K562 (cell line): ENCODE measurements around the gene EXOC4. TPM values are rescaled to one million over a fixed set of nuclear protein-coding genes. Genes with fewer than 3 reads are reported as not detected.

Experiments
- ATAC-seq: fragments of 200-7000 bp; cut with Tn5 transposase; 3 replicates; pipeline ENCODE4 v1.9.1; 2020; ENCODE audit warnings: moderate library complexity
- BruUV-seq: library from RNA; stranded (reverse); fragments of 400-500 nt; replicated peaks from 2 replicates; lab custom pipeline; 2021; lab: Mats Ljungman, UMichigan
- CTCF ChIA-PET: fragments of 300-600 bp; formaldehyde crosslinking; extraction: SDS; loops from one replicate; lab custom pipeline; 2021; ENCODE audit warnings: low intra/inter-chr PET ratio; lab: Yijun Ruan, JAX
- POLR2A ChIA-PET: fragments of 300-600, 350-650 bp; sonication (Branson Sonifier 250); formaldehyde crosslinking; extraction: SDS; loops from one replicate; lab custom pipeline; 2021; ENCODE audit warnings: antibody characterized with exemption, inconsistent platforms; lab: Yijun Ruan, JAX
- DNase-seq, 4 experiments: peaks; one replicate each; pipeline versions ENCODE4 v3.0.0 to v3.0.0-alpha.2; 2011 to 2018; ENCODE audit warnings: low spot score in 3 of 4, mixed read lengths in 3 of 4; ENCODE audit errors: extremely low read depth in 1 of 4
- FAIRE-seq: peaks from 2 replicates; lab custom pipeline; 2011; peaks lifted over from hg19 to GRCh38; lab: Jason Lieb, UNC
- H2AFZ ChIP-seq: 2 replicates; pipeline ENCODE4 v1.6.0; 2011; ENCODE audit warnings: low read depth, low read length, control low read depth, inconsistent platforms
- H3K27ac ChIP-seq: fragments of 200-600 bp; 3 replicates; pipeline ENCODE4 v1.8.0; 2011; ENCODE audit warnings: low read depth, mild to moderate bottlenecking, control low read depth, inconsistent platforms, low read length, moderate library complexity, mixed read lengths; ENCODE audit errors: extremely low read depth
- H3K27me3 ChIP-seq, 2 experiments: fragments of 300-600 bp in 1 of 2; 2 replicates in 1 of 2; 3 replicates in 1 of 2; pipeline versions ENCODE4 v1.6.0 to v1.8.0; 2011; ENCODE audit warnings: inconsistent platforms in 2 of 2, low read length in 2 of 2, mild to moderate bottlenecking in 1 of 2, mixed read lengths in 1 of 2, moderate library complexity in 1 of 2; ENCODE audit not compliant: control insufficient read depth in 2 of 2, insufficient read depth in 2 of 2
- H3K36me3 ChIP-seq: fragments of 300-600 bp; 3 replicates; pipeline ENCODE4 v1.8.0; 2011; ENCODE audit warnings: mild to moderate bottlenecking, low read length, inconsistent platforms; ENCODE audit not compliant: control insufficient read depth, insufficient read depth
- H3K4me1 ChIP-seq, 2 experiments: fragments of 200-600 bp in 1 of 2; replicated peaks in 1 of 2; 2 replicates in 1 of 2; 3 replicates in 1 of 2; pipeline versions ENCODE4 v1.5.1 to v1.8.0; 2011; ENCODE audit warnings: inconsistent platforms in 2 of 2, low read length in 2 of 2, mild to moderate bottlenecking in 1 of 2, mixed read lengths in 1 of 2, moderate library complexity in 1 of 2; ENCODE audit not compliant: control insufficient read depth in 2 of 2, insufficient read depth in 2 of 2
- H3K4me2 ChIP-seq: 2 replicates; pipeline ENCODE4 v1.6.1; 2011; ENCODE audit warnings: low read length, control low read depth, inconsistent platforms, mixed read lengths; ENCODE audit not compliant: insufficient read depth
- H3K4me3 ChIP-seq: fragments of 200-600 bp; sonication (generic), shearing (Covaris generic); 2 replicates; pipeline ENCODE4 v1.5.1; 2016; ENCODE audit warnings: control low read depth, inconsistent platforms
- H3K79me2 ChIP-seq: fragments of 200-600 bp; 3 replicates; pipeline ENCODE4 v1.8.0; 2011; ENCODE audit warnings: low read length, inconsistent platforms; ENCODE audit not compliant: control insufficient read depth, insufficient read depth
- H3K9ac ChIP-seq, 2 experiments: 2 replicates each; pipeline versions ENCODE4 v1.6.0 to v1.6.1; 2011; ENCODE audit warnings: low read depth in 2 of 2, low read length in 2 of 2, control low read depth in 1 of 2, inconsistent platforms in 1 of 2, mild to moderate bottlenecking in 1 of 2, mixed read lengths in 1 of 2; ENCODE audit not compliant: insufficient read depth in 1 of 2
- H3K9me1 ChIP-seq: one replicate; pipeline ENCODE4 v1.6.0; 2011; ENCODE audit warnings: inconsistent platforms, mild to moderate bottlenecking, low read length, moderate library complexity; ENCODE audit not compliant: control insufficient read depth, insufficient read depth
- H3K9me3 ChIP-seq: replicated peaks from 2 replicates; pipeline ENCODE4 v1.5.1; 2011; ENCODE audit warnings: low read depth, low read length, inconsistent platforms; ENCODE audit not compliant: control insufficient read depth, insufficient read depth
- H4K20me1 ChIP-seq: replicated peaks from 2 replicates; pipeline ENCODE4 v1.6.1; 2011; ENCODE audit warnings: low read length, inconsistent platforms, mixed read lengths; ENCODE audit not compliant: control insufficient read depth, insufficient read depth
- CEBPZ ChIP-seq: fragments of 150-350 bp; IDR thresholded peaks from 2 replicates; pipeline ENCODE4 v1.6.1; 2014; ENCODE audit warnings: low read depth, mild to moderate bottlenecking, low read length, borderline replicate concordance
- ETV1 ChIP-seq: fragments of 450-650 bp; conservative IDR thresholded peaks from 2 replicates; pipeline ENCODE4 v1.6.1; 2016; ENCODE audit warnings: missing genetic modification characterization, control low read depth, low read depth, missing compliant biosample characterization
- TFAM ChIP-seq: fragments of 250-450 bp; sonication (Bioruptor Pico); conservative IDR thresholded peaks from 2 replicates; pipeline ENCODE4 v1.5.0; 2021; ENCODE audit warnings: mild to moderate bottlenecking, moderate library complexity
- ZFPM2 ChIP-seq: fragments of 250-450 bp; sonication (Bioruptor Pico); IDR thresholded peaks from 2 replicates; pipeline ENCODE4 v1.5.1; 2022; ENCODE audit warnings: mild to moderate bottlenecking
- ZNF282 ChIP-seq: sonication (generic); formaldehyde crosslinking; IDR thresholded peaks from 2 replicates; pipeline ENCODE4 v1.8.1; 2023; ENCODE audit warnings: missing genetic modification reagents
- WGBS: fragments of 100-300 bp; shearing (Covaris generic); methylation state at CpG from one replicate; pipeline ENCODE4 v1.1.6; 2016; ENCODE audit warnings: low coverage, mixed read lengths; ENCODE audit not compliant: insufficient coverage; ENCODE audit errors: missing lambda C conversion rate; 5-methylcytosine and 5-hydroxymethylcytosine counted together
- in situ Hi-C: fragments of 300-500 bp; cut with MboI; formaldehyde crosslinking; loops from 4 replicates; pipeline ENCODE4 v1.15.0; 2018; ENCODE audit warnings: inconsistent platforms, mixed read lengths
- intact Hi-C: fragments of 100-400 bp; cut with micrococcal nuclease; formaldehyde crosslinking; loops from 2 replicates; pipeline ENCODE4 v1.14.2; 2022
- polyA plus RNA-seq, 8 experiments: library from polyadenylated mRNA; depleted of rRNA in 4 of 8; stranded (reverse) in 5 of 8; unstranded in 3 of 8; fragments of >200 nt; fragmentation: Nextera tagmentation in 2 of 8; fragmentation: Illumina TruSeq in 1 of 8; extraction: Ambion mirVana in 2 of 8; extraction: Trizol in 1 of 8; gene quantifications; 2 replicates each; pipeline versions ENCODE4 v1.2.1 to v1.2.3, GENCODE V29; 2011 to 2014; ENCODE audit warnings: inconsistent platforms in 1 of 8, missing spikeins in 1 of 8
- total RNA-seq, 7 experiments: library from RNA; depleted of rRNA in 6 of 7; stranded (reverse); fragments of >200 nt in 6 of 7; fragmentation: Illumina TruSeq in 2 of 7; extraction: Trizol in 2 of 7; gene quantifications; 2 replicates each; pipeline versions ENCODE4 v1.2.1 to v1.2.3, GENCODE V29; 2011 to 2021; ENCODE audit warnings: low replicate concordance in 1 of 7

The EXOC4 gene
- total and polyA plus RNA-seq, 9 of the 15 experiments (the other 6 are each of a cell fraction or from before 2014, with no cell fraction given): 18.5 to 73.1 (median 46.6) TPM

GRCh38 chr7:133437544-133437943 lies 184.7 kb downstream of the EXOC4 start:
- CTCF ChIA-PET: no interaction called here

More at GRCh38 chr7:133437544-133437943, 184.7 kb downstream of the EXOC4 start:
- H3K27ac ChIP-seq: no peak overlapping the region
- H2AFZ ChIP-seq: no peak overlapping the region
- H3K79me2 ChIP-seq: no peaks in the 10 kb centered on the region
- intact Hi-C loops (loop anchor here (10.0 kb wide), 3 partner anchors 203 to 503 kb away; no protein-coding TSS in a partner anchor), in situ Hi-C loops (loop anchor here (10.0 kb wide), 1 partner anchor 723 kb away; no protein-coding TSS in a partner anchor)
- no peaks in the 10 kb centered on the region; a peak in 1 of 5 replicates for H3K4me1 ChIP-seq
- no peak overlapping the region for H3K4me3 ChIP-seq
- H3K9me3 ChIP-seq: no peaks in the 10 kb centered on the region
- H3K36me3 ChIP-seq: no peaks in the 10 kb centered on the region
- no peak for ATAC-seq
- WGBS: 53% methylated on average over 4 of the region's 4 CpGs
- H3K27me3 ChIP-seq: no peaks in the 10 kb centered on the region
- TF ChIP-seq ZNF282 (no peak), ZFPM2 (CRISPR knock-in tag) (no peak), ETV1 (no peak), CEBPZ (no peak), TFAM (CRISPR knock-in tag) (no peak)
- POLR2A ChIA-PET: no interaction called here
- DNase-seq: no peak
- FAIRE-seq: no peak
- H3K4me2 ChIP-seq: no peak overlapping the region
- BruUV-seq: no TSS peak
- H3K9ac ChIP-seq: no peak overlapping the region
- no peaks in the 10 kb centered on the region for H3K9me1 ChIP-seq
- H4K20me1 ChIP-seq: peaks cover 11% of the 10 kb centered on the region; the same call in 1 of the 2 replicates
